Endothelial cell of umbilical vein (primary cell): ENCODE data around the gene NRG3. TPM values are rescaled to one million over a fixed set of nuclear protein-coding genes. Genes with fewer than 3 reads are reported as not detected.

ENCODE experiments used
- BruUV-seq: library from RNA; stranded (reverse); fragments of 400-500 nt; replicated peaks from 2 replicates; lab custom pipeline; 2021; lab: Mats Ljungman, UMichigan
- CTCF ChIA-PET: fragments of 300-600, 350-600 bp; sonication (Branson Sonifier 250); formaldehyde crosslinking; loops from one replicate; lab custom pipeline; 2021; ENCODE audit warnings: antibody characterized with exemption, inconsistent platforms; lab: Charles Lee
- POLR2A ChIA-PET: fragments of 300-600, 350-600 bp; sonication (Branson Sonifier 250); formaldehyde crosslinking; loops from one replicate; lab custom pipeline; 2021; ENCODE audit warnings: antibody characterized with exemption, inconsistent platforms; lab: Charles Lee
- DNase-seq: peaks from one replicate; pipeline ENCODE4 v3.0.0-alpha.2; 2011; ENCODE audit warnings: low read depth, low spot score
- FAIRE-seq: peaks from 2 replicates; lab custom pipeline; 2011; peaks lifted over from hg19 to GRCh38; lab: Jason Lieb, UNC
- H2AFZ ChIP-seq: 2 replicates; pipeline ENCODE4 v1.6.0; 2012; ENCODE audit warnings: low read depth, low read length, control low read depth, inconsistent platforms
- H3K27ac ChIP-seq: 2 replicates; pipeline ENCODE4 v1.5.1; 2011; ENCODE audit warnings: low read depth, mild to moderate bottlenecking, control low read depth, low read length, moderate library complexity; ENCODE audit not compliant: insufficient read depth
- H3K27me3 ChIP-seq, 2 experiments: 2 replicates each; pipeline versions ENCODE4 v1.6.0 to v1.6.1; 2011; ENCODE audit warnings: low read length in 2 of 2, mixed read lengths in 1 of 2; ENCODE audit not compliant: control insufficient read depth in 2 of 2, insufficient read depth in 2 of 2
- H3K36me3 ChIP-seq, 2 experiments: 2 replicates in 1 of 2; 3 replicates in 1 of 2; pipeline ENCODE4 v1.5.1; 2011; ENCODE audit warnings: low read length in 2 of 2, mild to moderate bottlenecking in 1 of 2, moderate library complexity in 1 of 2; ENCODE audit not compliant: control insufficient read depth in 2 of 2, insufficient read depth in 2 of 2; ENCODE audit errors: extremely low read depth in 1 of 2
- H3K4me1 ChIP-seq: 3 replicates; pipeline ENCODE4 v1.5.1; 2011; ENCODE audit warnings: mild to moderate bottlenecking, low read length; ENCODE audit not compliant: control insufficient read depth, insufficient read depth; ENCODE audit errors: extremely low read depth
- H3K4me2 ChIP-seq: 2 replicates; pipeline ENCODE4 v1.6.1; 2011; ENCODE audit warnings: low read length, control low read depth, mixed read lengths; ENCODE audit not compliant: insufficient read depth
- H3K4me3 ChIP-seq, 3 experiments: fragments of 200-600 bp in 1 of 3; sonication (generic), shearing (Covaris generic) in 1 of 3; replicated peaks in 1 of 3; 2 replicates each; pipeline ENCODE4 v1.5.1; 2011 to 2016; ENCODE audit warnings: control low read depth in 3 of 3, low read length in 3 of 3, mild to moderate bottlenecking in 2 of 3, inconsistent platforms in 1 of 3, low read depth in 1 of 3, moderate library complexity in 1 of 3; ENCODE audit not compliant: insufficient read depth in 1 of 3
- H3K79me2 ChIP-seq: 2 replicates; pipeline ENCODE4 v1.6.0; 2012; ENCODE audit warnings: low read length, inconsistent platforms; ENCODE audit not compliant: control insufficient read depth, insufficient read depth
- H3K9ac ChIP-seq: replicated peaks from 2 replicates; pipeline ENCODE3; 2011; ENCODE audit warnings: low read length, control low read depth; ENCODE audit not compliant: insufficient read depth; ENCODE audit errors: extremely low read depth
- H3K9me1 ChIP-seq: replicated peaks from 3 replicates; pipeline ENCODE4 v1.6.0; 2011; ENCODE audit warnings: mild to moderate bottlenecking, low read length; ENCODE audit not compliant: control insufficient read depth, insufficient read depth; ENCODE audit errors: extremely low read depth
- H3K9me3 ChIP-seq: replicated peaks from 2 replicates; pipeline ENCODE4 v1.5.1; 2012; ENCODE audit warnings: low read length, inconsistent platforms; ENCODE audit not compliant: control insufficient read depth, insufficient read depth
- H4K20me1 ChIP-seq: replicated peaks from 2 replicates; pipeline ENCODE3; 2011; ENCODE audit warnings: mild to moderate bottlenecking, low read length; ENCODE audit not compliant: control insufficient read depth, insufficient read depth; ENCODE audit errors: extremely low read depth
- EZH2 ChIP-seq: IDR thresholded peaks from 2 replicates; pipeline ENCODE4 v1.6.1; 2012; ENCODE audit warnings: borderline replicate concordance, low read depth, mild to moderate bottlenecking, moderate library complexity, low read length, inconsistent platforms; ENCODE audit not compliant: severe bottlenecking
- FOS ChIP-seq: IDR thresholded peaks from 2 replicates; pipeline ENCODE4 v1.6.1; 2011; ENCODE audit warnings: mild to moderate bottlenecking, low read length, moderate library complexity, borderline replicate concordance; ENCODE audit not compliant: insufficient read depth
- GATA2 ChIP-seq: IDR thresholded peaks from 2 replicates; pipeline ENCODE4 v1.7.0; 2011; ENCODE audit warnings: low read depth, mild to moderate bottlenecking, moderate library complexity, mixed read lengths, low read length; ENCODE audit not compliant: insufficient read length, insufficient read depth
- JUN ChIP-seq: IDR thresholded peaks from 2 replicates; pipeline ENCODE4 v1.6.1; 2011; ENCODE audit warnings: borderline replicate concordance, low read depth; ENCODE audit not compliant: insufficient read length, insufficient read depth
- MAX ChIP-seq: IDR thresholded peaks from 2 replicates; pipeline ENCODE4 v1.6.1; 2011; ENCODE audit not compliant: insufficient read depth, insufficient read length
- MYC ChIP-seq: IDR thresholded peaks from one replicate; pipeline ENCODE4 v1.6.1; 2011; ENCODE audit warnings: mild to moderate bottlenecking, low read depth, low read length
- POLR2A ChIP-seq: IDR thresholded peaks from 2 replicates; pipeline ENCODE4 v1.6.1; 2012; ENCODE audit warnings: low read depth, mild to moderate bottlenecking, control low read depth, low read length
- POLR2AphosphoS5 ChIP-seq: IDR thresholded peaks from 2 replicates; pipeline ENCODE4 v1.6.1; 2012; ENCODE audit warnings: low read depth, mild to moderate bottlenecking, control low read depth, low read length, moderate library complexity; ENCODE audit not compliant: insufficient read depth
- dilution Hi-C: fragments of 300-500 bp; cut with MboI; formaldehyde crosslinking; loops from one replicate; pipeline ENCODE4 v1.15.0; 2019; ENCODE audit warnings: low sequenced_read_pairs; ENCODE audit not compliant: extremely low pct_ligation_motif_present
- intact Hi-C: fragments of 100-400 bp; cut with micrococcal nuclease; formaldehyde crosslinking; loops from one replicate; pipeline ENCODE4 v1.10.0; 2022
- polyA plus RNA-seq, 4 experiments: library from polyadenylated mRNA; depleted of rRNA in 3 of 4; stranded (reverse) in 3 of 4; unstranded in 1 of 4; fragments of >200 nt; gene quantifications; 2 replicates each; pipeline versions ENCODE4 v1.2.1 to v1.2.3, GENCODE V29; 2011 to 2012; ENCODE audit warnings: missing spikeins in 1 of 4
- total RNA-seq: library from RNA; stranded (reverse); gene quantifications from 2 replicates; pipeline ENCODE4 v1.2.3, GENCODE V29; 2021
- TF ChIP-seq, protein P1 (sequence below), 2 donors: IDR thresholded peaks; 1 replicate in 1 of 2; 2 replicates in 1 of 2; pipeline ENCODE4 v1.5.1; 2011; ENCODE audit warnings: low read length in 2 of 2, mild to moderate bottlenecking in 2 of 2, moderate library complexity in 2 of 2, control low read depth in 1 of 2, inconsistent platforms in 1 of 2, low read depth in 1 of 2; ENCODE audit not compliant: insufficient read depth in 1 of 2; ENCODE audit errors: extremely low read depth in 1 of 2

Gene NRG3
- total and polyA plus RNA-seq, 2 donors (not counting 3 experiments of a cell fraction or from before 2014, with no cell fraction given), result 1.9 to 3.9 TPM

DNA sequence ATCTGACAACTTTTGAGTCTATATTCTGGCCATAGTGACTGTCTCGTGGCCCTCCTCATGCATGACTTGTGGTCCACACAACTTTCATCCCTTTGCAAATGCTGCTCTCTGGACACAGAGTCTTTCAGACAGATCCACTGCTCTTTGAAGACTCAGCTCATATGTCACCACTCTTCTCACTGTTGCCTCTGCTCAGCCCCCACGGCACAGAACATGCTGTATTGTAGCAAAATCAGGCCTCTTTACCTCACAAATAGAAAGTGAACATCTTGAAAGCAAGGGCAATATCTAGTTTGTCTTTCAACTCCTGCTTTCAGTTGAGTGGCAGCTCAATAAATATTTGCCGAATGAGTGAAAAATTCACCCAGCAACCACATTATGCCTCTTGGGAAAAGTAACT lies 443.5 kb downstream of the NRG3 start:
- Histone ChIP-seq H3K9me1 (no peaks in the 10 kb centered on the region), H3K9me3 (no peaks in the 10 kb centered on the region), H3K79me2 (no peaks in the 10 kb centered on the region), H3K4me1 (no peaks in the 10 kb centered on the region), H3K27me3 (no peaks in the 10 kb centered on the region), H3K4me3 (no peak overlapping the region), H4K20me1 (no peaks in the 10 kb centered on the region), H3K4me2 (no peak overlapping the region), H3K9ac (no peak overlapping the region), H3K36me3 (no peaks in the 10 kb centered on the region), H2AFZ (no peak overlapping the region), H3K27ac (no peak overlapping the region)
- intact Hi-C loops (no loop called here), dilution Hi-C loops (no loop called here)
- POLR2A ChIA-PET, result no interaction called here
- DNase-seq, result no peak
- no TSS peak for BruUV-seq
- no peak for TF ChIP-seq MAX
- TF ChIP-seq, protein P1, sequence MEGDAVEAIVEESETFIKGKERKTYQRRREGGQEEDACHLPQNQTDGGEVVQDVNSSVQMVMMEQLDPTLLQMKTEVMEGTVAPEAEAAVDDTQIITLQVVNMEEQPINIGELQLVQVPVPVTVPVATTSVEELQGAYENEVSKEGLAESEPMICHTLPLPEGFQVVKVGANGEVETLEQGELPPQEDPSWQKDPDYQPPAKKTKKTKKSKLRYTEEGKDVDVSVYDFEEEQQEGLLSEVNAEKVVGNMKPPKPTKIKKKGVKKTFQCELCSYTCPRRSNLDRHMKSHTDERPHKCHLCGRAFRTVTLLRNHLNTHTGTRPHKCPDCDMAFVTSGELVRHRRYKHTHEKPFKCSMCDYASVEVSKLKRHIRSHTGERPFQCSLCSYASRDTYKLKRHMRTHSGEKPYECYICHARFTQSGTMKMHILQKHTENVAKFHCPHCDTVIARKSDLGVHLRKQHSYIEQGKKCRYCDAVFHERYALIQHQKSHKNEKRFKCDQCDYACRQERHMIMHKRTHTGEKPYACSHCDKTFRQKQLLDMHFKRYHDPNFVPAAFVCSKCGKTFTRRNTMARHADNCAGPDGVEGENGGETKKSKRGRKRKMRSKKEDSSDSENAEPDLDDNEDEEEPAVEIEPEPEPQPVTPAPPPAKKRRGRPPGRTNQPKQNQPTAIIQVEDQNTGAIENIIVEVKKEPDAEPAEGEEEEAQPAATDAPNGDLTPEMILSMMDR (IDR thresholded peaks at IDR 0.05; ENCODE audit: extremely low read depth in 1 of 2, insufficient read depth in 1 of 2, low read depth in 1 of 2, low read length in 2 of 2), result no peak
- TF ChIP-seq POLR2A, result no peak
- no peak for TF ChIP-seq EZH2
- TF ChIP-seq GATA2, result no peak
- no peak for TF ChIP-seq JUN
- CTCF ChIA-PET, result no interaction called here
- no peak for FAIRE-seq

DNA sequence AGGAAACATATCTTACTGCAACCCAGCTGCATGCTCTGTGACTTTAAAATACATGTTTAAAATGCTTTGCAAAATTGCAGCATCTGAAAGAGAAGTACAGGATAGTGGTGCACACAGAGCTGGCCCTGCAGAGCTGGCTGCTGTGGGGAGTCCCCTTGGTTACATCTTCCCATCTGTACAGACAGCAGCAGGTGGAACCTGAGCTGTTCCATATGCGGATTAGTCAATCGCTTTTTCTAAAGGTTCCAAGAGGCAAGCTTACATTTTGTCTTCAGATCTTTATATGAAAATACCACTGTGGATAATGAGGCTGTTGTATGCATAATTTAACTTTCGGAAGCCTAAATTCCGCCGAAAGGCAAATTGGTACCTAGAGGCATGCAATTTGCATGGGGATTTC lies 444.1 kb downstream of the NRG3 start:
- Histone ChIP-seq H3K36me3 (no peaks in the 10 kb centered on the region), H3K9me3 (no peaks in the 10 kb centered on the region), H3K9ac (no peak overlapping the region), H4K20me1 (no peaks in the 10 kb centered on the region), H3K9me1 (no peaks in the 10 kb centered on the region), H2AFZ (no peak overlapping the region), H3K27ac (no peak overlapping the region), H3K4me3 (no peak overlapping the region), H3K27me3 (no peaks in the 10 kb centered on the region), H3K79me2 (no peaks in the 10 kb centered on the region), H3K4me2 (no peak overlapping the region), H3K4me1 (no peaks in the 10 kb centered on the region)
- no peak for DNase-seq
- dilution Hi-C loops (no loop called here), intact Hi-C loops (no loop called here)
- TF ChIP-seq POLR2AphosphoS5 (no peak), MYC (no peak), EZH2 (no peak), FOS (no peak), MAX (no peak), JUN (no peak), GATA2 (no peak), POLR2A (no peak)
- TF ChIP-seq, protein P1 (IDR thresholded peaks at IDR 0.05; ENCODE audit: extremely low read depth in 1 of 2, insufficient read depth in 1 of 2, low read depth in 1 of 2, low read length in 2 of 2), result no peak
- CTCF ChIA-PET, result no interaction called here
- no peak for FAIRE-seq
- BruUV-seq, result no TSS peak
- POLR2A ChIA-PET, result no interaction called here
